ENCODE measurements around the gene ANXA10.
A peak's percentile ranks its signal among the peaks of the same experiment; 100 is the strongest.
"Not testable (repeated sequence)": the region's sequence is repeated elsewhere in the genome, so short reads cannot be mapped to it uniquely, and the experiment has no call there.

Gene ANXA10

GRCh38 chr4:168163106-168163505, 70.8 kb downstream of the ANXA10 start:
- FAIRE-seq = no peak

- no peak for FAIRE-seq
Observed at GRCh38 chr4:168164045-168164444, 71.7 kb downstream of the ANXA10 start.

- peak; percentile 69 for FAIRE-seq
Observed at GRCh38 chr4:168164915-168165548, 72.7 kb downstream of the ANXA10 start.

- no peak for FAIRE-seq
Observed at GRCh38 chr4:168167714-168168284, 75.5 kb downstream of the ANXA10 start.

GRCh38 chr4:168174308-168174707, 82.0 kb downstream of the ANXA10 start:
- FAIRE-seq = no peak

GRCh38 chr4:168177546-168178149, 85.3 kb downstream of the ANXA10 start:
- no peak for FAIRE-seq

- FAIRE-seq = peak; percentile 90
Observed at GRCh38 chr4:168183717-168184571, 91.6 kb downstream of the ANXA10 start.

- no peak for FAIRE-seq
Observed at GRCh38 chr4:168188754-168189153, 96.4 kb downstream of the ANXA10 start.

- FAIRE-seq = no peak
Observed at GRCh38 chr4:168197926-168198325, 105.6 kb downstream of the ANXA10 start.

- no peak for FAIRE-seq
Observed at GRCh38 chr4:168199260-168199957, 107.1 kb downstream of the ANXA10 start.

GRCh38 chr4:168200685-168201084, 108.3 kb downstream of the ANXA10 start:
- FAIRE-seq = no peak

- no peak for FAIRE-seq
Observed at GRCh38 chr4:168203233-168203911, 111.0 kb downstream of the ANXA10 start.

GRCh38 chr4:168208957-168209614, 116.7 kb downstream of the ANXA10 start:
- no peak for FAIRE-seq

- FAIRE-seq = no peak
Observed at GRCh38 chr4:168212656-168213055, 120.3 kb downstream of the ANXA10 start.

GRCh38 chr4:168213511-168213910, 121.2 kb downstream of the ANXA10 start:
- not testable (repeated sequence) for FAIRE-seq

GRCh38 chr4:168218645-168219044, 126.3 kb downstream of the ANXA10 start:
- FAIRE-seq = no peak

- FAIRE-seq = no peak
Observed at GRCh38 chr4:168220893-168221292, 128.6 kb downstream of the ANXA10 start.

GRCh38 chr4:168221301-168221700, 129.0 kb downstream of the ANXA10 start:
- no peak for FAIRE-seq

Measured in G401.6 (cell line).